ENCODE data around the gene ZNF212. TPM values are rescaled to one million over a fixed set of nuclear protein-coding genes. Genes with fewer than 3 reads are reported as not detected.
A peak's percentile ranks its signal among the peaks of the same experiment; 100 is the strongest.
"Not testable (repeated sequence)": the region's sequence is repeated elsewhere in the genome, so short reads cannot be mapped to it uniquely, and the experiment has no call there.

Gene ZNF212
- total RNA-seq, 6 experiments from 2014 or later: 6.2 to 8.2 (median 6.3) TPM

GRCh38 chr7:149240637-149241036, 1.2 kb downstream of the ZNF212 start:
- H3K4me3 Mint-ChIP-seq: peak overlapping the region; percentile 94
- peaks cover 42% of the 10 kb centered on the region for H3K4me1 Mint-ChIP-seq (ENCODE audit: low read depth)
- no peaks in the 10 kb centered on the region; the same call in 1 of the 2 replicates for H3K27me3 Mint-ChIP-seq (ENCODE audit: insufficient read depth)
- peaks cover 18% of the 10 kb centered on the region for H3K36me3 Mint-ChIP-seq (ENCODE audit: low read depth)
- DNase-seq: no peak
- peak overlapping the region; percentile 89 for H3K27ac Mint-ChIP-seq
- TF ChIP-seq, protein P1, sequence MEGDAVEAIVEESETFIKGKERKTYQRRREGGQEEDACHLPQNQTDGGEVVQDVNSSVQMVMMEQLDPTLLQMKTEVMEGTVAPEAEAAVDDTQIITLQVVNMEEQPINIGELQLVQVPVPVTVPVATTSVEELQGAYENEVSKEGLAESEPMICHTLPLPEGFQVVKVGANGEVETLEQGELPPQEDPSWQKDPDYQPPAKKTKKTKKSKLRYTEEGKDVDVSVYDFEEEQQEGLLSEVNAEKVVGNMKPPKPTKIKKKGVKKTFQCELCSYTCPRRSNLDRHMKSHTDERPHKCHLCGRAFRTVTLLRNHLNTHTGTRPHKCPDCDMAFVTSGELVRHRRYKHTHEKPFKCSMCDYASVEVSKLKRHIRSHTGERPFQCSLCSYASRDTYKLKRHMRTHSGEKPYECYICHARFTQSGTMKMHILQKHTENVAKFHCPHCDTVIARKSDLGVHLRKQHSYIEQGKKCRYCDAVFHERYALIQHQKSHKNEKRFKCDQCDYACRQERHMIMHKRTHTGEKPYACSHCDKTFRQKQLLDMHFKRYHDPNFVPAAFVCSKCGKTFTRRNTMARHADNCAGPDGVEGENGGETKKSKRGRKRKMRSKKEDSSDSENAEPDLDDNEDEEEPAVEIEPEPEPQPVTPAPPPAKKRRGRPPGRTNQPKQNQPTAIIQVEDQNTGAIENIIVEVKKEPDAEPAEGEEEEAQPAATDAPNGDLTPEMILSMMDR (IDR thresholded peaks at IDR 0.05): no peak
- H3K9me3 Mint-ChIP-seq: peaks cover 9% of the 10 kb centered on the region

GRCh38 chr7:149241696-149242095, 2.2 kb downstream of the ZNF212 start:
- peaks cover 46% of the 10 kb centered on the region for H3K4me1 Mint-ChIP-seq (ENCODE audit: low read depth)

GRCh38 chr7:149245244-149245643, 5.8 kb downstream of the ZNF212 start:
- TF ChIP-seq, protein P1 (IDR thresholded peaks at IDR 0.05): no peak
- peaks cover 9% of the 10 kb centered on the region for H3K9me3 Mint-ChIP-seq
- DNase-seq: peak; percentile 78
- H3K36me3 Mint-ChIP-seq (ENCODE audit: low read depth): peaks cover 15% of the 10 kb centered on the region
- peaks cover 48% of the 10 kb centered on the region for H3K4me1 Mint-ChIP-seq (ENCODE audit: low read depth)
- H3K27ac Mint-ChIP-seq: peak overlapping the region; percentile 79
- H3K27me3 Mint-ChIP-seq (ENCODE audit: insufficient read depth): no peaks in the 10 kb centered on the region
- peak overlapping the region; percentile 26; the same call in 1 of the 2 replicates for H3K4me3 Mint-ChIP-seq

More at GRCh38 chr7:149241696-149242095, 2.2 kb downstream of the ZNF212 start:
- no peak for DNase-seq
- Mint-ChIP-seq H3K9me3 (peaks cover 9% of the 10 kb centered on the region), H3K27ac (no peak overlapping the region), H3K4me3 (no peak overlapping the region; the same call in 1 of the 2 replicates), H3K27me3 (ENCODE audit: insufficient read depth) (no peaks in the 10 kb centered on the region), H3K36me3 (ENCODE audit: low read depth) (peaks cover 18% of the 10 kb centered on the region)
- TF ChIP-seq, protein P1 (IDR thresholded peaks at IDR 0.05): no peak

DNA sequence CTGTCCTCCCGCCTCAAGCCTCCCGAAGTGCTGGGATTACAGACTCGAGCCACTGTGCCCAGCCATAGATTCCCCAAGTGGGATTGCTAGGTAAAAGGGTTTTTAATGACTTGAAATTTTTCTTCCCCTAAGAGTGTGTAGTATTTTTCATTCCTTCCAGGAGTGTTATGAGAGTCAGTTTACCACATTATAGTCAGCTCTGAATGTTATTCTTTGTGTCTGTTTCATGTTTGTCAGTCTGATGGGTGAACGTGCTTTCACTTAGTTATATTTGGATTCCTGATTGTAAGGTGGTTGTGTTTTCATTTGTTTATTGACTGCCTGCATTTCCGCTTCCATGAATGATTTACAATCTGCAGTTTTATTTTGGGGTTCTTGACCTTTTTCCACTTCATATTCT, 6.3 kb downstream of the ZNF212 start:
- peaks cover 9% of the 10 kb centered on the region for H3K9me3 Mint-ChIP-seq
- peaks cover 11% of the 10 kb centered on the region for H3K36me3 Mint-ChIP-seq (ENCODE audit: low read depth)
- peak overlapping the region; percentile 79 for H3K27ac Mint-ChIP-seq
- TF ChIP-seq, protein P1 (IDR thresholded peaks at IDR 0.05): no peak
- H3K27me3 Mint-ChIP-seq (ENCODE audit: insufficient read depth): no peaks in the 10 kb centered on the region
- peaks cover 44% of the 10 kb centered on the region for H3K4me1 Mint-ChIP-seq (ENCODE audit: low read depth)
- no peak for DNase-seq
- no peak overlapping the region for H3K4me3 Mint-ChIP-seq

DNA sequence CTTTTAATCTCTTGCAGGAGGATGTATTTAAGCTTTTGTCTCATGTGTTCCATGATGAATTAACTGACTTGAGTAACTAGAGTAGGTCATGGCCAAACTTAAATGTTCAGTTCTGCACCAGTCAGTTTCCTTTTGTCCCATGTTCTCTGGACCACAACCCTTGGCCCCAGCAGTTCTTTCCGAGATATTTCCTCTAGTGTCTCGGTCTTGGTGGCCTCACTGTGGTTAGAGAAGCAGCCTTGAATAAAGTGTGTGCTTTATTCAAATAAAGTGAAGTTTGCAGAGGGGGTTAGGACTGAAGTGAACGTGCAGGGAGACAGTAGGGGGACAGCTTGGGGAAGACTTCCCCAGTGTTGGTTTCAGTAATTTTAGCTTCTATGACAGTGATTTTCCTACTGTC, 9.3 kb downstream of the ZNF212 start:
- no peak overlapping the region for H3K4me3 Mint-ChIP-seq
- TF ChIP-seq, protein P1 (IDR thresholded peaks at IDR 0.05): no peak
- no peak for DNase-seq

GRCh38 chr7:149250151-149250550, 10.7 kb downstream of the ZNF212 start:
- not testable (repeated sequence) for H3K36me3 Mint-ChIP-seq (ENCODE audit: low read depth); H3K27me3 Mint-ChIP-seq (ENCODE audit: insufficient read depth); DNase-seq; H3K4me3 Mint-ChIP-seq; H3K27ac Mint-ChIP-seq; H3K9me3 Mint-ChIP-seq
- peaks cover 33% of the 10 kb centered on the region for H3K4me1 Mint-ChIP-seq (ENCODE audit: low read depth)

More for the DNA sequence above, 9.3 kb downstream of the ZNF212 start:
- H3K9me3 Mint-ChIP-seq: no peaks in the 10 kb centered on the region
- peaks cover 5% of the 10 kb centered on the region for H3K36me3 Mint-ChIP-seq (ENCODE audit: low read depth)
- no peaks in the 10 kb centered on the region for H3K27me3 Mint-ChIP-seq (ENCODE audit: insufficient read depth)
- H3K4me1 Mint-ChIP-seq (ENCODE audit: low read depth): peaks cover 41% of the 10 kb centered on the region
- H3K27ac Mint-ChIP-seq: peak overlapping the region; percentile 50

- H3K4me3 Mint-ChIP-seq; H3K27me3 Mint-ChIP-seq (ENCODE audit: insufficient read depth); DNase-seq; H3K27ac Mint-ChIP-seq; H3K9me3 Mint-ChIP-seq: not testable (repeated sequence)
- Mint-ChIP-seq H3K4me1 (ENCODE audit: low read depth) (peaks cover 21% of the 10 kb centered on the region), H3K36me3 (ENCODE audit: low read depth) (peaks cover 13% of the 10 kb centered on the region)
Measured at GRCh38 chr7:149251518-149251917, 12.1 kb downstream of the ZNF212 start.
